Tibial nerve (tissue), 4 donors: ENCODE data around the gene DLGAP1. TPM values are rescaled to one million over a fixed set of nuclear protein-coding genes. Genes with fewer than 3 reads are reported as not detected.
"Not testable (repeated sequence)": the region's sequence is repeated elsewhere in the genome, so short reads cannot be mapped to it uniquely, and the experiment has no call there.

Experiments
- DNase-seq, 2 donors: peaks; one replicate each; pipeline ENCODE4 v3.0.0-alpha.2; 2019; ENCODE audit warnings: low spot score in 2 of 2
- H3K27ac ChIP-seq, 4 donors: fragments of 200-600 bp; sonication (generic) in 3 of 4; one replicate each; pipeline ENCODE4 v1.5.1; 2017 to 2019; ENCODE audit warnings: mild to moderate bottlenecking in 1 of 4
- H3K27me3 ChIP-seq, 2 donors: fragments of 200-600 bp; sonication (generic) in 1 of 2; one replicate each; pipeline versions ENCODE4 v1.5.1 to v1.6.0; 2017 to 2019
- H3K36me3 ChIP-seq, 3 donors: fragments of 200-600 bp; sonication (generic); one replicate each; pipeline ENCODE4 v1.5.1; 2018 to 2019
- H3K4me1 ChIP-seq, 4 donors: fragments of 200-600 bp; sonication (generic) in 3 of 4; one replicate each; pipeline ENCODE4 v1.5.1; 2017 to 2019
- H3K4me3 ChIP-seq, 4 donors: fragments of 200-600 bp; sonication (generic) in 3 of 4; one replicate each; pipeline ENCODE4 v1.5.1; 2017 to 2019; ENCODE audit warnings: mild to moderate bottlenecking in 1 of 4, moderate library complexity in 1 of 4
- H3K9me3 ChIP-seq, 4 donors: fragments of 200-600 bp; sonication (generic) in 3 of 4; one replicate each; pipeline ENCODE4 v1.5.1; 2017 to 2019
- CTCF ChIP-seq, 5 experiments: fragments of 200-600 bp in 3 of 5; fragments of 450-650 bp in 2 of 5; sonication (generic) in 3 of 5; IDR thresholded peaks; one replicate each; pipeline ENCODE4 v1.5.1; 2016 to 2019; ENCODE audit warnings: antibody characterized with exemption in 5 of 5, mild to moderate bottlenecking in 3 of 5, moderate library complexity in 2 of 5
- EP300 ChIP-seq, 2 donors: sonication (generic); formaldehyde crosslinking; IDR thresholded peaks; one replicate each; pipeline ENCODE4 v1.6.1; 2017; ENCODE audit warnings: antibody characterized with exemption in 2 of 2, mild to moderate bottlenecking in 1 of 2
- POLR2A ChIP-seq, 2 donors: fragments of 450-650 bp; IDR thresholded peaks; one replicate each; pipeline ENCODE4 v1.6.1; 2017; ENCODE audit warnings: antibody characterized with exemption in 2 of 2, mild to moderate bottlenecking in 2 of 2, moderate library complexity in 2 of 2
- WGBS, 2 donors: methylation state at CpG; one replicate each; pipeline ENCODE4 v1.1.5; 2018; 5-methylcytosine and 5-hydroxymethylcytosine counted together
- total RNA-seq, 4 donors: library from RNA; depleted of rRNA; stranded (reverse); fragments of >200 nt; gene quantifications; one replicate each; pipeline ENCODE4 v1.1.0, GENCODE V29; 2016

DLGAP1 gene
- total RNA-seq, 4 donors from 2014 or later = 1.5 to 18.3 (median 2.5) TPM

- Histone ChIP-seq H3K4me3 (no peak overlapping the region), H3K27me3 (no peaks in the 10 kb centered on the region), H3K27ac (no peak overlapping the region), H3K9me3 (no peaks in the 10 kb centered on the region), H3K36me3 (no peaks in the 10 kb centered on the region), H3K4me1 (no peaks in the 10 kb centered on the region)
- no peak for TF ChIP-seq CTCF (IDR thresholded peaks at IDR 0.05)
- TF ChIP-seq EP300 (IDR thresholded peaks at IDR 0.05) = no peak
- DNase-seq = no peak
- WGBS, 2 donors = 79 to 87% methylated on average over 5 of the region's 5 CpGs
Observed at GRCh38 chr18:4308576-4308975, 146.5 kb downstream of the DLGAP1 start.

GRCh38 chr18:4299395-4299794, 155.7 kb downstream of the DLGAP1 start:
- no peak for DNase-seq
- H3K4me1 ChIP-seq = no peaks in the 10 kb centered on the region
- no peak overlapping the region for H3K4me3 ChIP-seq
- no peaks in the 10 kb centered on the region for H3K36me3 ChIP-seq
- TF ChIP-seq EP300 (IDR thresholded peaks at IDR 0.05) = no peak
- TF ChIP-seq POLR2A (IDR thresholded peaks at IDR 0.05) = no peak
- TF ChIP-seq CTCF (IDR thresholded peaks at IDR 0.05) = no peak
- no peaks in the 10 kb centered on the region for H3K27me3 ChIP-seq
- H3K9me3 ChIP-seq = peaks cover 0 to 6% (median 0%) of the 10 kb centered on the region in 4 donors
- no peak overlapping the region for H3K27ac ChIP-seq

- Histone ChIP-seq H3K4me1 (no peaks in the 10 kb centered on the region), H3K4me3 (no peak overlapping the region), H3K27ac (no peak overlapping the region), H3K9me3 (peaks cover 0 to 6% (median 0%) of the 10 kb centered on the region in 4 donors), H3K36me3 (no peaks in the 10 kb centered on the region), H3K27me3 (no peaks in the 10 kb centered on the region)
- WGBS, 2 donors = 86 to 89% methylated on average over 1 of the region's 1 CpG
- TF ChIP-seq POLR2A (IDR thresholded peaks at IDR 0.05) = no peak
- no peak for TF ChIP-seq EP300 (IDR thresholded peaks at IDR 0.05)
- no peak for TF ChIP-seq CTCF (IDR thresholded peaks at IDR 0.05)
- DNase-seq = no peak
Observed at GRCh38 chr18:4293337-4293736, 161.8 kb downstream of the DLGAP1 start.

GRCh38 chr18:4292696-4293095, 162.4 kb downstream of the DLGAP1 start:
- Histone ChIP-seq H3K4me3 (no peak overlapping the region), H3K27me3 (no peaks in the 10 kb centered on the region), H3K27ac (no peak overlapping the region), H3K9me3 (peaks cover 0 to 6% (median 0%) of the 10 kb centered on the region in 4 donors), H3K4me1 (no peaks in the 10 kb centered on the region), H3K36me3 (no peaks in the 10 kb centered on the region)
- 76 to 87% methylated on average over 2 of the region's 2 CpGs for WGBS, 2 donors
- no peak for TF ChIP-seq CTCF (IDR thresholded peaks at IDR 0.05)
- TF ChIP-seq EP300 (IDR thresholded peaks at IDR 0.05) = no peak
- TF ChIP-seq POLR2A (IDR thresholded peaks at IDR 0.05) = no peak
- no peak for DNase-seq

- H3K4me3 ChIP-seq, H3K27me3 ChIP-seq, H3K36me3 ChIP-seq, H3K27ac ChIP-seq, DNase-seq, H3K9me3 ChIP-seq, H3K4me1 ChIP-seq: not testable (repeated sequence)
- WGBS, 2 donors = 89% methylated on average over 3 of the region's 3 CpGs
Observed at GRCh38 chr18:4287340-4287739, 167.8 kb downstream of the DLGAP1 start.

- Histone ChIP-seq H3K4me3 (no peak overlapping the region), H3K36me3 (no peaks in the 10 kb centered on the region), H3K27ac (no peak overlapping the region), H3K9me3 (no peaks in the 10 kb centered on the region), H3K4me1 (no peaks in the 10 kb centered on the region), H3K27me3 (no peaks in the 10 kb centered on the region)
- DNase-seq = no peak
- TF ChIP-seq CTCF (IDR thresholded peaks at IDR 0.05) = no peak
- no peak for TF ChIP-seq POLR2A (IDR thresholded peaks at IDR 0.05)
- TF ChIP-seq EP300 (IDR thresholded peaks at IDR 0.05) = no peak
- WGBS, 2 donors = 42 to 53% methylated on average over 5 of the region's 5 CpGs
Observed at GRCh38 chr18:4286256-4286655, 168.9 kb downstream of the DLGAP1 start.
